Panc1 (cell line): ENCODE data around the gene CLK4. TPM values are rescaled to one million over a fixed set of nuclear protein-coding genes. Genes with fewer than 3 reads are reported as not detected.

Experiments used
- ATAC-seq: fragments of 200-7000 bp; cut with Tn5 transposase; 2 replicates; pipeline ENCODE4 v1.9.1; 2020; ENCODE audit warnings: mild to moderate bottlenecking, moderate library complexity
- BruUV-seq: library from RNA; stranded (reverse); fragments of 400-500 nt; replicated peaks from 2 replicates; lab custom pipeline; 2021; lab: Mats Ljungman, UMichigan
- CTCF ChIA-PET: fragments of 300-600 bp; sonication (Branson Sonifier 250); formaldehyde crosslinking; loops from one replicate; lab custom pipeline; 2022; ENCODE audit warnings: antibody characterized with exemption; lab: Charles Lee
- POLR2A ChIA-PET: fragments of 300-600 bp; sonication (Branson Sonifier 250); formaldehyde crosslinking; loops from one replicate; lab custom pipeline; 2022; ENCODE audit warnings: antibody characterized with exemption; lab: Charles Lee
- DNase-seq: peaks from one replicate; pipeline ENCODE4 v3.0.0-alpha.2; 2010; ENCODE audit warnings: low read depth, low spot score
- H3K27ac ChIP-seq: 2 replicates; pipeline ENCODE4 v1.5.1; 2011; ENCODE audit warnings: mild to moderate bottlenecking, low read length, inconsistent platforms
- H3K27me3 ChIP-seq: fragments of 200-500 bp; sonication (Bioruptor generic); 2 replicates; pipeline ENCODE4 v1.6.0; 2014; ENCODE audit warnings: low read length, inconsistent platforms; ENCODE audit not compliant: control insufficient read depth, insufficient read depth
- H3K36me3 ChIP-seq: fragments of 200-500 bp; sonication (Bioruptor generic); 2 replicates; pipeline ENCODE4 v1.5.1; 2014; ENCODE audit warnings: inconsistent platforms, mild to moderate bottlenecking, low read length, moderate library complexity; ENCODE audit not compliant: control insufficient read depth, insufficient read depth
- H3K4me1 ChIP-seq: 2 replicates; pipeline ENCODE4 v1.5.1; 2011; ENCODE audit warnings: inconsistent platforms, mild to moderate bottlenecking, low read length, moderate library complexity; ENCODE audit not compliant: control insufficient read depth, insufficient read depth
- H3K4me3 ChIP-seq, 2 experiments: 2 replicates each; pipeline ENCODE4 v1.5.1; 2011 to 2012; ENCODE audit warnings: low read depth in 2 of 2, low read length in 2 of 2, mild to moderate bottlenecking in 2 of 2, inconsistent platforms in 1 of 2, moderate library complexity in 1 of 2
- H3K9me3 ChIP-seq: fragments of 200-500 bp; sonication (Bioruptor generic); 2 replicates; pipeline ENCODE4 v1.5.1; 2014; ENCODE audit warnings: low read depth, mild to moderate bottlenecking, inconsistent platforms, low read length, moderate library complexity; ENCODE audit not compliant: control insufficient read depth, insufficient read depth
- CTCF ChIP-seq: fragments of 450-650 bp; IDR thresholded peaks from 2 replicates; pipeline ENCODE4 v1.5.1; 2017; ENCODE audit warnings: mild to moderate bottlenecking
- POLR2AphosphoS5 ChIP-seq: IDR thresholded peaks from 2 replicates; pipeline ENCODE4 v1.6.1; 2012; ENCODE audit warnings: mild to moderate bottlenecking, low read depth, low read length, moderate library complexity
- REST ChIP-seq, 2 experiments: IDR thresholded peaks; 2 replicates each; pipeline ENCODE4 v1.6.1; 2011 to 2012; ENCODE audit warnings: low read depth in 2 of 2, control low read depth in 1 of 2, low read length in 1 of 2, mild to moderate bottlenecking in 1 of 2, moderate library complexity in 1 of 2; ENCODE audit not compliant: insufficient read depth in 1 of 2
- SIN3A ChIP-seq: IDR thresholded peaks from 2 replicates; pipeline ENCODE4 v1.6.1; 2012; ENCODE audit warnings: low read depth, mild to moderate bottlenecking, low read length, moderate library complexity, borderline replicate concordance; ENCODE audit not compliant: insufficient read depth
- TCF7L2 ChIP-seq: IDR thresholded peaks from 2 replicates; pipeline ENCODE4 v1.6.1; 2011; ENCODE audit warnings: mild to moderate bottlenecking, low read depth, low read length, inconsistent platforms
- in situ Hi-C: cut with HindIII; loops from 2 replicates; pipeline ENCODE4 v1.10.0; 2016; ENCODE audit warnings: low sequenced_read_pairs, low pct_unique_long_range_greater_than_20kb
- intact Hi-C: fragments of 100-400 bp; cut with micrococcal nuclease; formaldehyde crosslinking; loops from one replicate; pipeline ENCODE4 v1.10.0; 2022; ENCODE audit not compliant: unreplicated experiment
- total RNA-seq: library from RNA; stranded (reverse); gene quantifications from one replicate; pipeline ENCODE4 v1.2.1, GENCODE V29; 2021; ENCODE audit not compliant: unreplicated experiment

Gene CLK4
- total RNA-seq, 1 experiment from 2014 or later, result 23.4 TPM

- in situ Hi-C loops, result no loop called here
- Histone ChIP-seq H3K36me3 (no peaks in the 10 kb centered on the region), H3K4me3 (no peak overlapping the region), H3K27ac (no peak overlapping the region), H3K4me1 (no peaks in the 10 kb centered on the region), H3K27me3 (no peaks in the 10 kb centered on the region), H3K9me3 (no peaks in the 10 kb centered on the region)
- intact Hi-C loops, result no loop called here
- no peak for TF ChIP-seq TCF7L2
- TF ChIP-seq POLR2AphosphoS5, result no peak
- no peak for TF ChIP-seq CTCF
- no peak for TF ChIP-seq SIN3A
- no peak for TF ChIP-seq REST (IDR thresholded peaks at IDR 0.05; ENCODE audit: insufficient read depth in 1 of 2, low read depth in 2 of 2, low read length in 1 of 2)
- POLR2A ChIA-PET, result no interaction called here
- BruUV-seq, result no TSS peak
- no peak for ATAC-seq
- CTCF ChIA-PET, result interaction anchor here (0.7 kb wide), 1 partner anchor 335 kb away, joined by 3 read pairs; no protein-coding TSS in a partner anchor
- DNase-seq, result no peak
Measured at GRCh38 chr5:178661836-178662540, 35.1 kb upstream of the CLK4 start.

GRCh38 chr5:178651046-178651810 is 24.4 kb upstream of the CLK4 start:
- Histone ChIP-seq H3K27me3 (no peaks in the 10 kb centered on the region), H3K27ac (no peak overlapping the region), H3K36me3 (no peaks in the 10 kb centered on the region), H3K4me1 (no peaks in the 10 kb centered on the region), H3K9me3 (no peaks in the 10 kb centered on the region), H3K4me3 (no peak overlapping the region)
- no peak for TF ChIP-seq POLR2AphosphoS5
- no peak for TF ChIP-seq TCF7L2
- no peak for TF ChIP-seq SIN3A
- no peak for TF ChIP-seq REST (IDR thresholded peaks at IDR 0.05; ENCODE audit: insufficient read depth in 1 of 2, low read depth in 2 of 2, low read length in 1 of 2)
- no peak for TF ChIP-seq CTCF
- ChIA-PET CTCF (interaction anchor here (0.5 kb wide), 1 partner anchor 1869 kb away, joined by 3 read pairs; no protein-coding TSS in a partner anchor), POLR2A (interaction anchor here (0.6 kb wide), 1 partner anchor 391 kb away, joined by 5 read pairs; no protein-coding TSS in a partner anchor)
- in situ Hi-C loops (no loop called here), intact Hi-C loops (no loop called here)
- ATAC-seq (no peak), DNase-seq (no peak)
- BruUV-seq, result no TSS peak
